Activated CD4-positive, alpha-beta memory T cell treated with anti-CD3 and anti-CD28 coated beads, Interleukin-2, amount 10 ng/mL, durations not matched to agents 7 days and 5 days (primary cell): ENCODE results near the gene EVPLL. TPM values are rescaled to one million over a fixed set of nuclear protein-coding genes. Genes with fewer than 3 reads are reported as not detected.
"Not testable (repeated sequence)": the region's sequence is repeated elsewhere in the genome, so short reads cannot be mapped to it uniquely, and the experiment has no call there.

ENCODE experiments used
- CTCF ChIA-PET: fragments of 350-600 bp; sonication (Branson Sonifier 250); formaldehyde crosslinking; loops from one replicate; lab custom pipeline; 2021; ENCODE audit warnings: antibody characterized with exemption, inconsistent platforms; lab: Charles Lee
- POLR2A ChIA-PET: fragments of 350-600 bp; sonication (Branson Sonifier 250); formaldehyde crosslinking; loops from one replicate; lab custom pipeline; 2021; ENCODE audit warnings: antibody characterized with exemption; lab: Charles Lee
- DNase-seq: peaks from one replicate; pipeline ENCODE4 v3.0.0-alpha.2; 2020
- H3K27ac Mint-ChIP-seq: one replicate; pipeline ENCODE4 v1.8.0; 2021; ENCODE audit warnings: mild to moderate bottlenecking, mixed read lengths
- H3K27me3 Mint-ChIP-seq: one replicate; pipeline ENCODE4 v1.8.0; 2021; ENCODE audit warnings: mixed read lengths
- H3K36me3 Mint-ChIP-seq: one replicate; pipeline ENCODE4 v1.8.0; 2021; ENCODE audit warnings: low read depth, mixed read lengths
- H3K4me1 Mint-ChIP-seq: one replicate; pipeline ENCODE4 v1.8.0; 2021; ENCODE audit warnings: mixed read lengths
- H3K4me3 Mint-ChIP-seq: one replicate; pipeline ENCODE4 v1.8.0; 2021; ENCODE audit warnings: mild to moderate bottlenecking, mixed read lengths
- H3K9me3 Mint-ChIP-seq: one replicate; pipeline ENCODE4 v1.8.0; 2021; ENCODE audit warnings: mixed read lengths
- total RNA-seq, 2 experiments: library from RNA; stranded (reverse); gene quantifications; one replicate each; pipeline ENCODE4 v1.2.3, GENCODE V29; 2021

The EVPLL gene
- total RNA-seq, 2 experiments from 2014 or later: not detected

- DNase-seq, CTCF ChIA-PET, H3K36me3 Mint-ChIP-seq, H3K27ac Mint-ChIP-seq, POLR2A ChIA-PET, H3K27me3 Mint-ChIP-seq, H3K4me3 Mint-ChIP-seq, H3K9me3 Mint-ChIP-seq: not testable (repeated sequence)
- H3K4me1 Mint-ChIP-seq: peaks cover 24% of the 10 kb centered on the region
Measured at GRCh38 chr17:18412001-18412538, 34.5 kb downstream of the EVPLL start.

DNA sequence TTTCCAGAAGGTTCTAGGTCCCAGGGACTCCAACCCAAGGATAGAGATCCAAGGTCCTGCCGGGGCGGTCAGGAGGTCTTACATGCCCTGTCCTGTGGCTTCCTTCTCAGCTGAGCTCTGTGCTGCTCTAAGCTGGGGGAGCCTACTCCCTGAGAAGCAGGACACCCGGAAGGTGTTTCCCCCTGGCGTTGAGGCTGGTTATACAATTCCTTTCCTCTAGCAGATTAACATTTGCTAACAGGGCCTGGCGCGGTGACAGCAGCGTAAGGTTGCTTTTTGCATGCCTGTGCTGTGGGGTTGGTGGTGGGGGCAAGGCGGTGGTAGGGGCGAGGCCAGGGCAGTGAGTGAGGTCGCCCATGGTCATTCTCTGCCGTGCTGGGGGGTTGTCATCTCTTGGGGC, 43.9 kb downstream of the EVPLL start:
- H3K27me3 Mint-ChIP-seq, H3K4me3 Mint-ChIP-seq, H3K4me1 Mint-ChIP-seq, POLR2A ChIA-PET, H3K36me3 Mint-ChIP-seq, CTCF ChIA-PET, H3K9me3 Mint-ChIP-seq, H3K27ac Mint-ChIP-seq, DNase-seq: not testable (repeated sequence)

- POLR2A ChIA-PET, DNase-seq: not testable (repeated sequence)
Measured at GRCh38 chr17:18422464-18422863, 44.9 kb downstream of the EVPLL start.

DNA sequence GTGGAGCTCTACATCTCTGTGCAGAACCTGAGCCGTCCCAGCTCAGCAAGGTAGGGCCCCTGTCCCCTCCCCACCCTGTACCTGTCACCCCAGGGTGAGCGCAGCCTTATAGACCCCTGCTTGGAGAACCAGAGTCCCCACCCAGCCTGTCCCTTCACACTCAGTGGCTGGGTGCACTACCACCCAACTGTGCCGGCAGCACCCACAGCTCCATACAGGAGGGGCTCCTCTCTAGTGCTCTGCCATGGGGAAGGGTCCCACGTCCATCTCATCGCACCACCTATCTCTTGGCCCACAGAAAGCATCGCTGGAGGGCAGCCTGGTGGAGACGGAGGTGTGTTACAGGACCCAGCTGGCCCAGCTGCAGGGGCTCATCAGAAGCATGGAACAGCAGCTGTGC, 45.4 kb downstream of the EVPLL start:
- H3K4me1 Mint-ChIP-seq, H3K9me3 Mint-ChIP-seq, DNase-seq, H3K27me3 Mint-ChIP-seq, POLR2A ChIA-PET, H3K4me3 Mint-ChIP-seq, CTCF ChIA-PET, H3K36me3 Mint-ChIP-seq, H3K27ac Mint-ChIP-seq: not testable (repeated sequence)

More at GRCh38 chr17:18422464-18422863, 44.9 kb downstream of the EVPLL start:
- H3K27ac Mint-ChIP-seq, CTCF ChIA-PET, H3K9me3 Mint-ChIP-seq, H3K4me3 Mint-ChIP-seq, H3K27me3 Mint-ChIP-seq, H3K4me1 Mint-ChIP-seq, H3K36me3 Mint-ChIP-seq: not testable (repeated sequence)

DNA sequence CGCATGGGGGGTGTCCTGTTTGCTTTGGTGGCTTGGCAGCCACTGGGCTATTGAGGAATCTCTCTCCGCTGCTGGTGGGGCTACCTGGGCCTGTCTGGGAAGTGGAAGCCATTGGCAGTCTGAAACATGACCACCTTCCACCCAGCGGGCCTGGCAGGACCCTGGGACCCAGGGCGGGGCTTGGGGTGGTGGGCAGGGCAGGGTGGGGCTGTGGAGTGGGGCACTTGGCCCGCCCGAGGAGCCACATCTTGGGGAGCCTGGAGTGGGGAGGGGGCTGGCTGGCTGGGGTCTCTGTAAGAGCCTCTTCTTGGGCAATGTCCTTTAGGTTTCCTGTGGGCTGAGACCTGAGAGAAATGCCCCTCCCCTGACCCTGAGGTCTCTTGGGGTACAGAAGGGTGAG, 48.0 kb downstream of the EVPLL start:
- CTCF ChIA-PET, H3K4me1 Mint-ChIP-seq, H3K27ac Mint-ChIP-seq, POLR2A ChIA-PET, H3K4me3 Mint-ChIP-seq, DNase-seq, H3K36me3 Mint-ChIP-seq, H3K27me3 Mint-ChIP-seq, H3K9me3 Mint-ChIP-seq: not testable (repeated sequence)

GRCh38 chr17:18426639-18427038, 49.1 kb downstream of the EVPLL start:
- H3K36me3 Mint-ChIP-seq, H3K4me3 Mint-ChIP-seq, DNase-seq, POLR2A ChIA-PET, CTCF ChIA-PET, H3K4me1 Mint-ChIP-seq, H3K27ac Mint-ChIP-seq, H3K9me3 Mint-ChIP-seq, H3K27me3 Mint-ChIP-seq: not testable (repeated sequence)

- H3K4me1 Mint-ChIP-seq, CTCF ChIA-PET, H3K9me3 Mint-ChIP-seq, H3K4me3 Mint-ChIP-seq, H3K27ac Mint-ChIP-seq, H3K36me3 Mint-ChIP-seq, H3K27me3 Mint-ChIP-seq, DNase-seq, POLR2A ChIA-PET: not testable (repeated sequence)
Measured at GRCh38 chr17:18432206-18432605, 54.6 kb downstream of the EVPLL start.

Other genes with a start within 250 kb of the EVPLL start
- gene ALKBH5, start 193.9 kb upstream of the EVPLL start, total RNA-seq: 100 to 1,000 TPM; 118 to 125 TPM
- 10 to 100 TPM; 22.8 to 22.9 TPM for gene LLGL1, start 152.1 kb upstream of the EVPLL start, total RNA-seq
- gene FLII, start 119.0 kb upstream of the EVPLL start, total RNA-seq: 100 to 1,000 TPM; 336 TPM
- 10 to 100 TPM in 1 of 2 experiments, 1 to 10 TPM in 1; 9.2 to 10.9 TPM for gene MIEF2, start 117.1 kb upstream of the EVPLL start, total RNA-seq
- 10 to 100 TPM; 51.4 to 54.9 TPM for gene TOP3A, start 62.8 kb upstream of the EVPLL start, total RNA-seq
- gene SMCR8, start 62.5 kb upstream of the EVPLL start, total RNA-seq: 10 to 100 TPM; 27.0 to 27.9 TPM
- gene SHMT1, start 14.2 kb upstream of the EVPLL start, total RNA-seq: 10 to 100 TPM; 38.1 to 41.1 TPM
- gene LGALS9C, start 99.0 kb downstream of the EVPLL start, total RNA-seq: 1 to 10 TPM; 3.0 to 3.6 TPM